AG04450 (cell line): Measurements from ENCODE around the gene TMEM52. TPM values are rescaled to one million over a fixed set of nuclear protein-coding genes. Genes with fewer than 3 reads are reported as not detected.

Experiments
- CTCF ChIA-PET: fragments of 300-600, 350-600 bp; formaldehyde crosslinking; extraction: SDS; loops from one replicate; lab custom pipeline; 2022; ENCODE audit warnings: antibody characterized with exemption, inconsistent platforms; lab: Charles Lee
- POLR2A ChIA-PET: fragments of 350-600 bp; formaldehyde crosslinking; extraction: SDS; loops from one replicate; lab custom pipeline; 2021; ENCODE audit warnings: antibody characterized with exemption, inconsistent platforms; lab: Yijun Ruan, JAX
- DNase-seq: peaks from one replicate; pipeline ENCODE4 v3.0.0-alpha.2; 2011; ENCODE audit warnings: low read depth, low spot score
- H3K27ac ChIP-seq: one replicate; pipeline ENCODE4 v1.5.1; 2012; ENCODE audit warnings: low read depth, low read length, control low read depth
- H3K27me3 ChIP-seq: one replicate; pipeline ENCODE4 v1.6.0; 2012; ENCODE audit warnings: low read length; ENCODE audit not compliant: control insufficient read depth, insufficient read depth
- H3K4me3 ChIP-seq: 2 replicates; pipeline ENCODE4 v1.5.1; 2011; ENCODE audit warnings: mild to moderate bottlenecking, low read depth, low read length, control low read depth
- H3K9me3 ChIP-seq: 2 replicates; pipeline ENCODE4 v1.5.1; 2012; ENCODE audit warnings: low read length; ENCODE audit not compliant: control insufficient read depth, insufficient read depth
- CTCF ChIP-seq: IDR thresholded peaks from 2 replicates; pipeline ENCODE4 v1.5.1; 2011; ENCODE audit warnings: low read depth, low read length, control low read depth, inconsistent platforms
- polyA plus RNA-seq: library from polyadenylated mRNA; depleted of rRNA; stranded (reverse); fragments of >200 nt; gene quantifications from 2 replicates; pipeline ENCODE4 v1.2.3, GENCODE V29; 2011

TMEM52 gene
- polyA plus RNA-seq, 1 experiment = 0.30 TPM

- ChIA-PET CTCF (interaction anchor here (0.6 to 2.7 kb wide), 14 partner anchors 9 to 266 kb away, joined by 3 to 13 read pairs (median 4); no protein-coding TSS in a partner anchor), POLR2A (interaction anchor here (0.8 to 1.2 kb wide), 6 partner anchors 17 to 214 kb away, joined by 3 to 8 read pairs (median 4); no protein-coding TSS in a partner anchor)
- no peak for DNase-seq
- TF ChIP-seq CTCF = no peak
- Histone ChIP-seq H3K9me3 (peaks cover under 1% of the 10 kb centered on the region; the same call in 1 of the 2 replicates), H3K4me3 (peak overlapping the region; percentile 73), H3K27me3 (no peaks in the 10 kb centered on the region), H3K27ac (no peak overlapping the region)
Observed at GRCh38 chr1:1908506-1908791, 10.6 kb downstream of the TMEM52 start.

GRCh38 chr1:1907098-1907736, 11.9 kb downstream of the TMEM52 start:
- Histone ChIP-seq H3K27me3 (no peaks in the 10 kb centered on the region), H3K4me3 (no peak overlapping the region), H3K27ac (no peak overlapping the region), H3K9me3 (peaks cover 8% of the 10 kb centered on the region)
- CTCF ChIA-PET = interaction anchor here (1.5 to 1.8 kb wide), 5 partner anchors 9 to 131 kb away, joined by 3 to 10 read pairs (median 4); no protein-coding TSS in a partner anchor
- DNase-seq = no peak
- TF ChIP-seq CTCF = no peak
- POLR2A ChIA-PET = interaction anchor here (0.8 kb wide), 1 partner anchor 212 kb away, joined by 8 read pairs; no protein-coding TSS in a partner anchor

- POLR2A ChIA-PET = no interaction called here
- no peak overlapping the region for H3K27ac ChIP-seq
Observed at GRCh38 chr1:1906185-1907097, 12.6 kb downstream of the TMEM52 start.

GRCh38 chr1:1903224-1903623, 15.9 kb downstream of the TMEM52 start:
- no peak for TF ChIP-seq CTCF
- Histone ChIP-seq H3K4me3 (no peak overlapping the region), H3K27me3 (peaks cover 3% of the 10 kb centered on the region), H3K27ac (no peak overlapping the region), H3K9me3 (peaks cover 8% of the 10 kb centered on the region)
- POLR2A ChIA-PET = no interaction called here
- DNase-seq = no peak
- CTCF ChIA-PET = no interaction called here

More at GRCh38 chr1:1906185-1907097, 12.6 kb downstream of the TMEM52 start:
- peaks cover 8% of the 10 kb centered on the region for H3K9me3 ChIP-seq
- no peaks in the 10 kb centered on the region for H3K27me3 ChIP-seq
- peak; percentile 38 for DNase-seq
- peak; percentile 96 for TF ChIP-seq CTCF
- CTCF ChIA-PET = interaction anchor here (0.6 to 1.8 kb wide), 30 partner anchors 9 to 188 kb away, joined by 3 to 15 read pairs (median 4); no protein-coding TSS in a partner anchor
- H3K4me3 ChIP-seq = no peak overlapping the region
